ENCODE data around the gene NAV3.

DNA sequence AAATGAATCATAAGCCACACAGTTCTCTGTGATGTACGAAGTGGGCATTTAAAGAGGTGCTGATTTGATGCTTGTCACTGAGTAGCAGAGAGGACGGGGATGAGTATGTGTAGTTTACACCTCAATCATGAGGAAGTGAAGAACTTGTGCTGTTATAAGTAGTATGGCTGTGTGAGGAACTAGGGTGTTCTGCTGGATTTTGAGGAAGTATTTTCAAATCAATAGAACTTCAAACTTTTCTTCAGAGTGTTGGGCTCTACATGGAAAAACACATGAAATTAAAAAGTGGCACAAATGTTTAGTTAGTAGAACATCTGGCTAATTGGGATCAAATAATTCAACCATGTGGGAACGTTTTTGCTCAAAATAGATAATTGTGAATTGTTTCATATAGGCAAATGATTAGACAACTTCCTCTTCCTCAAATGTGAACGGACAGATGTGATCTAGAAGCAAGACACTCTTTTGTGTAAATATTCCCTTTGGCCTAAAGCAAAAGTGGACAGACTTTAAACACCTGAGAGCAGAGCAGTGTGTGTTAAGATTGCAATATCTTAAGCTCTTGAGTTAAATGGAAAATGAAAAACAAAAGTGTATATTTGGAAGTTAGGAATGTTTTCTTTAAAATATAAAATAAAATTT is 168.5 kb downstream of the NAV3 start:
- TF ChIP-seq POLR2A (IDR thresholded peaks at IDR 0.05): no peak
- TF ChIP-seq, protein P1, sequence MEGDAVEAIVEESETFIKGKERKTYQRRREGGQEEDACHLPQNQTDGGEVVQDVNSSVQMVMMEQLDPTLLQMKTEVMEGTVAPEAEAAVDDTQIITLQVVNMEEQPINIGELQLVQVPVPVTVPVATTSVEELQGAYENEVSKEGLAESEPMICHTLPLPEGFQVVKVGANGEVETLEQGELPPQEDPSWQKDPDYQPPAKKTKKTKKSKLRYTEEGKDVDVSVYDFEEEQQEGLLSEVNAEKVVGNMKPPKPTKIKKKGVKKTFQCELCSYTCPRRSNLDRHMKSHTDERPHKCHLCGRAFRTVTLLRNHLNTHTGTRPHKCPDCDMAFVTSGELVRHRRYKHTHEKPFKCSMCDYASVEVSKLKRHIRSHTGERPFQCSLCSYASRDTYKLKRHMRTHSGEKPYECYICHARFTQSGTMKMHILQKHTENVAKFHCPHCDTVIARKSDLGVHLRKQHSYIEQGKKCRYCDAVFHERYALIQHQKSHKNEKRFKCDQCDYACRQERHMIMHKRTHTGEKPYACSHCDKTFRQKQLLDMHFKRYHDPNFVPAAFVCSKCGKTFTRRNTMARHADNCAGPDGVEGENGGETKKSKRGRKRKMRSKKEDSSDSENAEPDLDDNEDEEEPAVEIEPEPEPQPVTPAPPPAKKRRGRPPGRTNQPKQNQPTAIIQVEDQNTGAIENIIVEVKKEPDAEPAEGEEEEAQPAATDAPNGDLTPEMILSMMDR (IDR thresholded peaks at IDR 0.05): no peak
- no peak for TF ChIP-seq POLR2AphosphoS5 (IDR thresholded peaks at IDR 0.05)
